GM23338 (cell line): ENCODE measurements around the gene BLZF1. TPM values are rescaled to one million over a fixed set of nuclear protein-coding genes. Genes with fewer than 3 reads are reported as not detected.
A peak's percentile ranks its signal among the peaks of the same experiment; 100 is the strongest.
"Not testable (repeated sequence)": the region's sequence is repeated elsewhere in the genome, so short reads cannot be mapped to it uniquely, and the experiment has no call there.

Experiments
- ATAC-seq: fragments of 200-7000 bp; cut with Tn5 transposase; 3 replicates; pipeline ENCODE4 v1.9.1; 2020
- DNase-seq: peaks from one replicate; pipeline ENCODE4 v3.0.0-alpha.2; 2015; ENCODE audit warnings: low spot score
- H2AFZ ChIP-seq: fragments of 200-600 bp; sonication (generic); 2 replicates; pipeline ENCODE4 v1.8.0; 2016; ENCODE audit warnings: antibody characterized with exemption, mild to moderate bottlenecking, moderate library complexity
- H3F3A ChIP-seq: fragments of 200-600 bp; sonication (generic); replicated peaks from 2 replicates; pipeline ENCODE4 v1.8.0; 2017; ENCODE audit warnings: antibody characterized with exemption, mixed run types, low read depth
- H3K27ac ChIP-seq: fragments of 200-600 bp; sonication (generic); 2 replicates; pipeline ENCODE4 v1.6.1; 2016; ENCODE audit warnings: low read depth
- H3K27me3 ChIP-seq: fragments of 200-600 bp; sonication (generic); 2 replicates; pipeline ENCODE4 v1.8.0; 2016; ENCODE audit warnings: mild to moderate bottlenecking, mixed run types, moderate library complexity; ENCODE audit not compliant: insufficient read depth
- H3K36me3 ChIP-seq: fragments of 200-600 bp; sonication (generic); 2 replicates; pipeline ENCODE4 v1.8.0; 2016; ENCODE audit warnings: mild to moderate bottlenecking; ENCODE audit not compliant: insufficient read depth
- H3K4me1 ChIP-seq: fragments of 200-600 bp; sonication (generic); 2 replicates; pipeline ENCODE4 v1.8.0; 2016; ENCODE audit warnings: mild to moderate bottlenecking, moderate library complexity; ENCODE audit not compliant: insufficient read depth
- H3K4me2 ChIP-seq: fragments of 200-600 bp; sonication (generic); 2 replicates; pipeline ENCODE4 v1.7.1; 2017; ENCODE audit warnings: mixed run types
- H3K4me3 ChIP-seq: fragments of 200-600 bp; sonication (generic); 2 replicates; pipeline ENCODE4 v1.6.1; 2016; ENCODE audit warnings: mixed run types
- H3K79me2 ChIP-seq: fragments of 200-600 bp; sonication (generic); replicated peaks from 2 replicates; pipeline ENCODE4 v1.8.0; 2017; ENCODE audit warnings: mild to moderate bottlenecking; ENCODE audit not compliant: insufficient read depth
- H3K9me2 ChIP-seq: fragments of 200-600 bp; sonication (generic); 2 replicates; pipeline ENCODE4 v1.8.0; 2017; ENCODE audit not compliant: insufficient read depth
- H4K20me1 ChIP-seq: fragments of 200-600 bp; sonication (generic); replicated peaks from 2 replicates; pipeline ENCODE4 v1.8.0; 2017; ENCODE audit warnings: mild to moderate bottlenecking; ENCODE audit not compliant: insufficient read depth
- H3K27ac Mint-ChIP-seq: 2 replicates; pipeline ENCODE4 v1.8.0; 2020; ENCODE audit warnings: inconsistent platforms, mild to moderate bottlenecking, moderate library complexity, mixed read lengths
- H3K27me3 Mint-ChIP-seq: 3 replicates; pipeline ENCODE4 v1.8.0; 2022; ENCODE audit warnings: low read depth, mild to moderate bottlenecking, moderate library complexity, mixed read lengths, inconsistent platforms; ENCODE audit not compliant: insufficient read depth, poor library complexity
- H3K36me3 Mint-ChIP-seq: 3 replicates; pipeline ENCODE4 v1.8.0; 2021; ENCODE audit warnings: low read depth, mild to moderate bottlenecking, inconsistent platforms, moderate library complexity, mixed read lengths
- H3K4me1 Mint-ChIP-seq: 3 replicates; pipeline ENCODE4 v1.8.0; 2020; ENCODE audit warnings: mild to moderate bottlenecking, inconsistent platforms, mixed read lengths
- H3K4me3 Mint-ChIP-seq: 3 replicates; pipeline ENCODE4 v1.8.0; 2021; ENCODE audit warnings: moderate library complexity, mild to moderate bottlenecking, inconsistent platforms, mixed read lengths
- H3K9me3 Mint-ChIP-seq: 3 replicates; pipeline ENCODE4 v1.8.0; 2020; ENCODE audit warnings: moderate library complexity, mild to moderate bottlenecking, inconsistent platforms, mixed read lengths
- CREB1 ChIP-seq: fragments of 250-450 bp; sonication (Bioruptor Pico); IDR thresholded peaks from 2 replicates; pipeline ENCODE4 v1.5.0; 2020; ENCODE audit warnings: low read depth, mild to moderate bottlenecking, moderate library complexity
- EZH2phosphoT487 ChIP-seq: fragments of 200-600 bp; sonication (generic); IDR thresholded peaks from one replicate; pipeline ENCODE4 v1.8.1; 2018; ENCODE audit warnings: antibody characterized with exemption; ENCODE audit not compliant: unreplicated experiment
- JUNB ChIP-seq: IDR thresholded peaks from one replicate; pipeline ENCODE4 v1.6.1; 2016; ENCODE audit warnings: antibody characterized with exemption; ENCODE audit not compliant: unreplicated experiment
- NANOG ChIP-seq: IDR thresholded peaks from 2 replicates; pipeline ENCODE4 v1.6.1; 2016; ENCODE audit warnings: antibody characterized with exemption, borderline replicate concordance
- POLR2AphosphoS5 ChIP-seq: IDR thresholded peaks from 2 replicates; pipeline ENCODE4 v1.6.1; 2016; ENCODE audit warnings: antibody characterized with exemption, low read depth
- ZNF114 ChIP-seq: fragments of 250-450 bp; sonication (Bioruptor Pico); IDR thresholded peaks from 2 replicates; pipeline ENCODE4 v1.5.0; 2020; ENCODE audit warnings: mild to moderate bottlenecking, moderate library complexity
- ZNF331 ChIP-seq: fragments of 250-450 bp; sonication (Bioruptor Pico); IDR thresholded peaks from 2 replicates; pipeline ENCODE4 v1.5.0; 2020; ENCODE audit warnings: low read depth, mild to moderate bottlenecking, moderate library complexity
- polyA plus RNA-seq: library from polyadenylated mRNA; unstranded; fragments of >200 nt; fragmentation: Nextera tagmentation; extraction: Ambion mirVana; gene quantifications from 2 replicates; pipeline ENCODE4 v1.2.1, GENCODE V29; 2016
- total RNA-seq: library from RNA; depleted of rRNA; stranded (reverse); fragments of >200 nt; shearing (Covaris generic); gene quantifications from 2 replicates; pipeline ENCODE4 v1.2.3, GENCODE V29; 2014
- TF ChIP-seq, protein P1 (sequence below), 2 experiments: fragments of 200-600 bp in 1 of 2; sonication (generic) in 1 of 2; conservative IDR thresholded peaks; 2 replicates each; pipeline versions ENCODE4 v1.5.1 to v1.6.1; 2016 to 2017; ENCODE audit warnings: antibody characterized with exemption in 2 of 2, low read depth in 2 of 2, mild to moderate bottlenecking in 2 of 2, moderate library complexity in 1 of 2
- TF ChIP-seq, protein P2 (sequence below): IDR thresholded peaks from one replicate; pipeline ENCODE4 v1.6.1; 2018; ENCODE audit warnings: antibody characterized with exemption; ENCODE audit not compliant: unreplicated experiment
- TF ChIP-seq, protein P3 (sequence below): IDR thresholded peaks from 2 replicates; pipeline ENCODE4 v1.6.1; 2016; ENCODE audit warnings: antibody characterized with exemption

BLZF1 gene
- total and polyA plus RNA-seq, 2 experiments from 2014 or later, result 9.5 to 14.5 TPM

DNA sequence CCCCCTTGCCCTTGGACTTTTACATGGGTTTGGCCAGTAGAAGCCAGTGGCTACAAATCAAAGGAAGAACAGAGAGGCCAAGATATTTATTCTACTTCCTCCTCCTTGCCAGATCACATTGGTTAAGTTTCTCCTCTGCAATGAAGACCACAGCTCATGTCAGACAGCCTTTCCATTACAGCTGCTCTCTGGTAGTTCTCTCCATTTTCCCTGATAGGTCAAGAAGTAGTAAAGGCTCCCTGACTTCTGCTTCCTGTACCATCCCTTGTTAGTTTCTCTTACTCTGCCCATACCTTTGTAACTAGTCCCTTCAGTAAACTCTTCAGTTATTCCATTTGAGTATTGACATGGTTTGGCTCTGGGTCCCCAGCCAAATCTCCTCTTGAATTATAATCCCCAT lies 28.2 kb upstream of the BLZF1 start:
- Histone ChIP-seq H3K4me3 (no peak overlapping the region), H3K4me2 (no peak overlapping the region), H3K79me2 (no peaks in the 10 kb centered on the region; the same call in 1 of the 2 replicates), H3K9me2 (peaks cover 8% of the 10 kb centered on the region; the same call in 1 of the 2 replicates), H3K4me1 (0 out of 2 replicates have a peak, but pooled peaks cover 3% of the 10 kb centered on the region), H3F3A (no peaks in the 10 kb centered on the region), H3K27me3 (no peaks in the 10 kb centered on the region), H3K36me3 (peaks cover 5% of the 10 kb centered on the region; the same call in 1 of the 2 replicates), H2AFZ (no peak overlapping the region), H3K27ac (no peak overlapping the region), H4K20me1 (no peaks in the 10 kb centered on the region)
- peaks cover 40% of the 10 kb centered on the region for H3K36me3 Mint-ChIP-seq
- H3K4me3 Mint-ChIP-seq, result no peak overlapping the region
- H3K27me3 Mint-ChIP-seq, result peaks cover 1% of the 10 kb centered on the region
- no peak overlapping the region for H3K27ac Mint-ChIP-seq
- TF ChIP-seq, protein P1, sequence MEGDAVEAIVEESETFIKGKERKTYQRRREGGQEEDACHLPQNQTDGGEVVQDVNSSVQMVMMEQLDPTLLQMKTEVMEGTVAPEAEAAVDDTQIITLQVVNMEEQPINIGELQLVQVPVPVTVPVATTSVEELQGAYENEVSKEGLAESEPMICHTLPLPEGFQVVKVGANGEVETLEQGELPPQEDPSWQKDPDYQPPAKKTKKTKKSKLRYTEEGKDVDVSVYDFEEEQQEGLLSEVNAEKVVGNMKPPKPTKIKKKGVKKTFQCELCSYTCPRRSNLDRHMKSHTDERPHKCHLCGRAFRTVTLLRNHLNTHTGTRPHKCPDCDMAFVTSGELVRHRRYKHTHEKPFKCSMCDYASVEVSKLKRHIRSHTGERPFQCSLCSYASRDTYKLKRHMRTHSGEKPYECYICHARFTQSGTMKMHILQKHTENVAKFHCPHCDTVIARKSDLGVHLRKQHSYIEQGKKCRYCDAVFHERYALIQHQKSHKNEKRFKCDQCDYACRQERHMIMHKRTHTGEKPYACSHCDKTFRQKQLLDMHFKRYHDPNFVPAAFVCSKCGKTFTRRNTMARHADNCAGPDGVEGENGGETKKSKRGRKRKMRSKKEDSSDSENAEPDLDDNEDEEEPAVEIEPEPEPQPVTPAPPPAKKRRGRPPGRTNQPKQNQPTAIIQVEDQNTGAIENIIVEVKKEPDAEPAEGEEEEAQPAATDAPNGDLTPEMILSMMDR (conservative IDR thresholded peaks at IDR 0.05; ENCODE audit: low read depth in 2 of 2), result no peak
- TF ChIP-seq ZNF114, result no peak
- TF ChIP-seq, protein P2, sequence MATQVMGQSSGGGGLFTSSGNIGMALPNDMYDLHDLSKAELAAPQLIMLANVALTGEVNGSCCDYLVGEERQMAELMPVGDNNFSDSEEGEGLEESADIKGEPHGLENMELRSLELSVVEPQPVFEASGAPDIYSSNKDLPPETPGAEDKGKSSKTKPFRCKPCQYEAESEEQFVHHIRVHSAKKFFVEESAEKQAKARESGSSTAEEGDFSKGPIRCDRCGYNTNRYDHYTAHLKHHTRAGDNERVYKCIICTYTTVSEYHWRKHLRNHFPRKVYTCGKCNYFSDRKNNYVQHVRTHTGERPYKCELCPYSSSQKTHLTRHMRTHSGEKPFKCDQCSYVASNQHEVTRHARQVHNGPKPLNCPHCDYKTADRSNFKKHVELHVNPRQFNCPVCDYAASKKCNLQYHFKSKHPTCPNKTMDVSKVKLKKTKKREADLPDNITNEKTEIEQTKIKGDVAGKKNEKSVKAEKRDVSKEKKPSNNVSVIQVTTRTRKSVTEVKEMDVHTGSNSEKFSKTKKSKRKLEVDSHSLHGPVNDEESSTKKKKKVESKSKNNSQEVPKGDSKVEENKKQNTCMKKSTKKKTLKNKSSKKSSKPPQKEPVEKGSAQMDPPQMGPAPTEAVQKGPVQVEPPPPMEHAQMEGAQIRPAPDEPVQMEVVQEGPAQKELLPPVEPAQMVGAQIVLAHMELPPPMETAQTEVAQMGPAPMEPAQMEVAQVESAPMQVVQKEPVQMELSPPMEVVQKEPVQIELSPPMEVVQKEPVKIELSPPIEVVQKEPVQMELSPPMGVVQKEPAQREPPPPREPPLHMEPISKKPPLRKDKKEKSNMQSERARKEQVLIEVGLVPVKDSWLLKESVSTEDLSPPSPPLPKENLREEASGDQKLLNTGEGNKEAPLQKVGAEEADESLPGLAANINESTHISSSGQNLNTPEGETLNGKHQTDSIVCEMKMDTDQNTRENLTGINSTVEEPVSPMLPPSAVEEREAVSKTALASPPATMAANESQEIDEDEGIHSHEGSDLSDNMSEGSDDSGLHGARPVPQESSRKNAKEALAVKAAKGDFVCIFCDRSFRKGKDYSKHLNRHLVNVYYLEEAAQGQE, result no peak
- no peak for TF ChIP-seq EZH2phosphoT487
- TF ChIP-seq JUNB, result no peak
- no peak for TF ChIP-seq ZNF331
- DNase-seq (no peak), ATAC-seq (no peak)
- H3K9me3 Mint-ChIP-seq, result peaks cover 20% of the 10 kb centered on the region
- H3K4me1 Mint-ChIP-seq, result peaks cover 9% of the 10 kb centered on the region

DNA sequence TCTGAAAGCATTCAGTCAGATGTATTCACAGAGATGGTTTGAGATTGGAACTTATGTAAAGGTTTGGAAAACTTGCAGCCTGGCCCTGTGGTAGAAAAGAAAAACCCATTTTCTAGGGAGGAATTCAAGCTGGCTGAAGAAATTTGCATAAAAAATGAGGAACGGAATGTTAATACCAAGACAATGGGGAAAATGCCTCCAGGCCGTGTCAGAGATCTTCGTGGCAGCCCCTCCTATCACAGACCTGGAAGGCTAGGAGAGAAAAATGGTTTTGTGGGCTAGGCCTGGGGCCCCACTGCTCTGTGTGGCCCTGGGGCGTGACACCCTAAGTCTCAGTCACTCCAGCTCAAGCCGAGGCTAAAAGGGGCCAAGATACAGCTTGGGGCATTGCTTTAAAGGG lies 27.1 kb upstream of the BLZF1 start:
- peaks cover 9% of the 10 kb centered on the region for H3K4me1 Mint-ChIP-seq
- H3K27ac Mint-ChIP-seq, result no peak overlapping the region; the same call in 1 of the 2 replicates
- H3K36me3 ChIP-seq, result 0 out of 2 replicates have a peak, but pooled peaks cover 5% of the 10 kb centered on the region
- ATAC-seq, result peak; percentile 59
- peaks cover 2% of the 10 kb centered on the region for H3K27me3 Mint-ChIP-seq
- H3K9me2 ChIP-seq, result peaks cover 8% of the 10 kb centered on the region; the same call in 1 of the 2 replicates
- H3K27ac ChIP-seq, result no peak overlapping the region
- H3K9me3 Mint-ChIP-seq, result peaks cover 15% of the 10 kb centered on the region
- H3K27me3 ChIP-seq, result no peaks in the 10 kb centered on the region
- DNase-seq, result peak; percentile 61
- H3K36me3 Mint-ChIP-seq, result peaks cover 31% of the 10 kb centered on the region
- H3F3A ChIP-seq, result no peaks in the 10 kb centered on the region
- no peak overlapping the region for H3K4me2 ChIP-seq
- no peak overlapping the region for H3K4me3 Mint-ChIP-seq
- no peak for TF ChIP-seq POLR2AphosphoS5
- TF ChIP-seq, protein P2, result no peak
- TF ChIP-seq NANOG, result no peak
- TF ChIP-seq CREB1 (CRISPR knock-in tag), result no peak
- TF ChIP-seq, protein P3, sequence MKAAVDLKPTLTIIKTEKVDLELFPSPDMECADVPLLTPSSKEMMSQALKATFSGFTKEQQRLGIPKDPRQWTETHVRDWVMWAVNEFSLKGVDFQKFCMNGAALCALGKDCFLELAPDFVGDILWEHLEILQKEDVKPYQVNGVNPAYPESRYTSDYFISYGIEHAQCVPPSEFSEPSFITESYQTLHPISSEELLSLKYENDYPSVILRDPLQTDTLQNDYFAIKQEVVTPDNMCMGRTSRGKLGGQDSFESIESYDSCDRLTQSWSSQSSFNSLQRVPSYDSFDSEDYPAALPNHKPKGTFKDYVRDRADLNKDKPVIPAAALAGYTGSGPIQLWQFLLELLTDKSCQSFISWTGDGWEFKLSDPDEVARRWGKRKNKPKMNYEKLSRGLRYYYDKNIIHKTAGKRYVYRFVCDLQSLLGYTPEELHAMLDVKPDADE, result no peak
- no peak for TF ChIP-seq JUNB
- H3K79me2 ChIP-seq, result no peaks in the 10 kb centered on the region
- H3K4me1 ChIP-seq, result 0 out of 2 replicates have a peak, but pooled peaks cover 3% of the 10 kb centered on the region
- no peak overlapping the region for H2AFZ ChIP-seq
- H4K20me1 ChIP-seq, result no peaks in the 10 kb centered on the region
- H3K4me3 ChIP-seq, result no peak overlapping the region

DNA sequence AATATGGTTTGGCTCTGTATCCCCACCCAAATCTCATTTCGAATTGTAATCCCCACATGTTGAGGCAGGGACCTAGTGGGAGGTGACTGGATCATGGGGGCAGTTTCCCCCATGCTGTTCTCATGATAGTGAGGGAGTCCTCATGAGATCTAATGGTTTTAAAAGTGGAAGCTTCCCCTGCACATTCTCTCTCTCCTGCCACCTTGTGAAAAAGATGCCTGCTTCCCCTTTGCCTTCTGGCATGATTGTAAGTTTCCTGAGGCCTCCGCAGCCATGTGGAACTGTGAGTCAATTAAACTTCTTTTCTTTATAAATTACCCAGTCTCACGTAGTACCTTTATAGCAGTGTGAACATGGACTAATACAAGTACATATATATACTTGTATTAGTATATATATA lies 25.9 kb upstream of the BLZF1 start:
- Mint-ChIP-seq H3K9me3 (peaks cover 15% of the 10 kb centered on the region), H3K36me3 (peaks cover 24% of the 10 kb centered on the region)
- H3K36me3 ChIP-seq, H3K4me1 ChIP-seq, H3K79me2 ChIP-seq, ATAC-seq, H3K27ac Mint-ChIP-seq, H3K27ac ChIP-seq, H3K4me1 Mint-ChIP-seq, H2AFZ ChIP-seq, DNase-seq, H3K4me2 ChIP-seq, H3K4me3 ChIP-seq, H3K4me3 Mint-ChIP-seq, H3K9me2 ChIP-seq, H3K27me3 Mint-ChIP-seq, H3F3A ChIP-seq, H3K27me3 ChIP-seq, H4K20me1 ChIP-seq: not testable (repeated sequence)
